ENCODE data around the gene FAM180A.
"Not testable (repeated sequence)": the region's sequence is repeated elsewhere in the genome, so short reads cannot be mapped to it uniquely, and the experiment has no call there.

GRCh38 chr7:135737306-135737647 is 11.3 kb downstream of the FAM180A start:
- TF ChIP-seq, protein P1, sequence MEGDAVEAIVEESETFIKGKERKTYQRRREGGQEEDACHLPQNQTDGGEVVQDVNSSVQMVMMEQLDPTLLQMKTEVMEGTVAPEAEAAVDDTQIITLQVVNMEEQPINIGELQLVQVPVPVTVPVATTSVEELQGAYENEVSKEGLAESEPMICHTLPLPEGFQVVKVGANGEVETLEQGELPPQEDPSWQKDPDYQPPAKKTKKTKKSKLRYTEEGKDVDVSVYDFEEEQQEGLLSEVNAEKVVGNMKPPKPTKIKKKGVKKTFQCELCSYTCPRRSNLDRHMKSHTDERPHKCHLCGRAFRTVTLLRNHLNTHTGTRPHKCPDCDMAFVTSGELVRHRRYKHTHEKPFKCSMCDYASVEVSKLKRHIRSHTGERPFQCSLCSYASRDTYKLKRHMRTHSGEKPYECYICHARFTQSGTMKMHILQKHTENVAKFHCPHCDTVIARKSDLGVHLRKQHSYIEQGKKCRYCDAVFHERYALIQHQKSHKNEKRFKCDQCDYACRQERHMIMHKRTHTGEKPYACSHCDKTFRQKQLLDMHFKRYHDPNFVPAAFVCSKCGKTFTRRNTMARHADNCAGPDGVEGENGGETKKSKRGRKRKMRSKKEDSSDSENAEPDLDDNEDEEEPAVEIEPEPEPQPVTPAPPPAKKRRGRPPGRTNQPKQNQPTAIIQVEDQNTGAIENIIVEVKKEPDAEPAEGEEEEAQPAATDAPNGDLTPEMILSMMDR (IDR thresholded peaks at IDR 0.05; ENCODE audit: low read depth, low read length): not testable (repeated sequence)
- not testable (repeated sequence) for TF ChIP-seq EZH2phosphoT487 (IDR thresholded peaks at IDR 0.05; ENCODE audit: low read depth)

Data from OCI-LY3 (cell line).